Measurements from ENCODE around the gene SLC52A3.
"Not testable (repeated sequence)": the region's sequence is repeated elsewhere in the genome, so short reads cannot be mapped to it uniquely, and the experiment has no call there.

Gene SLC52A3

DNA sequence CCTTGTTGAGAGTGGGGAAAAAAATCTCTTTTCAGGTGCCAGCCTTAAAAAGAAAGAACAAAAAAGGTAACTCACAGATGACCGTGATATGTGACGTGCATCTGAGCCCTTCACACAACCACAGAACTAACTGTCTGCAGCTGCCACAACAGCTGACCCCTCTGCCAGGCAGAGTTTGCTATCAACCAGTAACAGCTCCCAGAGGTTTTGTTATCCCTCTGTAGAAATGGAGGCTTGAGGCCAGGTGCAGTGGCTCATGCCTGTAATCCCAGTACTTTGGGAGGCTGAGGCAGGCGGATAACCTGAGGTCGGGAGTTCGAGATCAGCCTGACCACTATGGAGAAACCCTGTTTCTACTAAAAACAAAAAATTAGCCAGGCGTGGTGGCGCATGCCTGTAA is 42.8 kb downstream of the SLC52A3 start:
- peaks cover 6% of the 10 kb centered on the region; the same call in 1 of the 2 replicates for H3K27me3 ChIP-seq (replicated peaks; ENCODE audit: insufficient read depth, low read length)
- H3K9me2 ChIP-seq (replicated peaks; ENCODE audit: insufficient read depth, low read length): no peaks in the 10 kb centered on the region

DNA sequence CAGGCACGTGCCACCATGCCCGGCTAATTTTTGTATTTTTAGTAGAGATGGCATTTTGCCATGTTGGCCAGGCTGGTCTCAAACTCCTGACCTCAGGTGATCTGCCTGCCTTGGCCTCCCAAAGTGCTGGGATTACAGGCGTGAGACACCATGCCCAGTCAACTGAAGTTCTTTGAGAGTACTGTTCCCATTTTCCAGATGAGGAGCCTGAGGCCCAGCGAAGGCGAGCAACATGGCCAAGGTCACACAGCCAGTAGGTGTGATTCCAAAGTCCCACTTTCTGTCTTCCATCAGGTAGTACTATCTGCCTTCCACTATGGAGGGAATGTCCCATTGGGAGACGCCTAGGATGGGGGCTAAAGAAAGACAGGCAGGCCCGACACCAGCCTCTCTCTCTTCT is 43.5 kb downstream of the SLC52A3 start:
- not testable (repeated sequence) for H2AFZ ChIP-seq (ENCODE audit: low read length); H3K36me3 ChIP-seq (replicated peaks; ENCODE audit: insufficient read depth, low read length); H3K4me2 ChIP-seq (ENCODE audit: low read depth, low read length); H3K9me3 ChIP-seq (replicated peaks; ENCODE audit: insufficient read depth, low read length); H4K20me1 ChIP-seq (ENCODE audit: insufficient read depth, low read length); H3K79me2 ChIP-seq (ENCODE audit: low read length); H3K9ac ChIP-seq (ENCODE audit: low read length); H3K4me3 ChIP-seq (ENCODE audit: low read length); DNase-seq; H3K4me1 ChIP-seq (ENCODE audit: low read length); H3K27me3 ChIP-seq (replicated peaks; ENCODE audit: insufficient read depth, low read length); H3K27ac ChIP-seq (ENCODE audit: low read length); H3F3A ChIP-seq (ENCODE audit: insufficient read depth, low read length); H3K9me2 ChIP-seq (replicated peaks; ENCODE audit: insufficient read depth, low read length)

More for the DNA sequence above, 42.8 kb downstream of the SLC52A3 start:
- Histone ChIP-seq H3K9ac (ENCODE audit: low read length) (no peak overlapping the region), H3K9me3 (replicated peaks; ENCODE audit: insufficient read depth, low read length) (no peaks in the 10 kb centered on the region), H3K4me2 (ENCODE audit: low read depth, low read length) (no peak overlapping the region), H3F3A (ENCODE audit: insufficient read depth, low read length) (no peaks in the 10 kb centered on the region), H2AFZ (ENCODE audit: low read length) (no peak overlapping the region), H3K4me1 (ENCODE audit: low read length) (no peaks in the 10 kb centered on the region), H3K79me2 (ENCODE audit: low read length) (no peaks in the 10 kb centered on the region), H3K27ac (ENCODE audit: low read length) (no peak overlapping the region), H3K36me3 (replicated peaks; ENCODE audit: insufficient read depth, low read length) (no peaks in the 10 kb centered on the region), H3K4me3 (ENCODE audit: low read length) (no peak overlapping the region), H4K20me1 (ENCODE audit: insufficient read depth, low read length) (no peaks in the 10 kb centered on the region)
- DNase-seq: no peak
- TF ChIP-seq EZH2phosphoT487 (IDR thresholded peaks at IDR 0.05; ENCODE audit: low read length): no peak
- TF ChIP-seq, protein P1, sequence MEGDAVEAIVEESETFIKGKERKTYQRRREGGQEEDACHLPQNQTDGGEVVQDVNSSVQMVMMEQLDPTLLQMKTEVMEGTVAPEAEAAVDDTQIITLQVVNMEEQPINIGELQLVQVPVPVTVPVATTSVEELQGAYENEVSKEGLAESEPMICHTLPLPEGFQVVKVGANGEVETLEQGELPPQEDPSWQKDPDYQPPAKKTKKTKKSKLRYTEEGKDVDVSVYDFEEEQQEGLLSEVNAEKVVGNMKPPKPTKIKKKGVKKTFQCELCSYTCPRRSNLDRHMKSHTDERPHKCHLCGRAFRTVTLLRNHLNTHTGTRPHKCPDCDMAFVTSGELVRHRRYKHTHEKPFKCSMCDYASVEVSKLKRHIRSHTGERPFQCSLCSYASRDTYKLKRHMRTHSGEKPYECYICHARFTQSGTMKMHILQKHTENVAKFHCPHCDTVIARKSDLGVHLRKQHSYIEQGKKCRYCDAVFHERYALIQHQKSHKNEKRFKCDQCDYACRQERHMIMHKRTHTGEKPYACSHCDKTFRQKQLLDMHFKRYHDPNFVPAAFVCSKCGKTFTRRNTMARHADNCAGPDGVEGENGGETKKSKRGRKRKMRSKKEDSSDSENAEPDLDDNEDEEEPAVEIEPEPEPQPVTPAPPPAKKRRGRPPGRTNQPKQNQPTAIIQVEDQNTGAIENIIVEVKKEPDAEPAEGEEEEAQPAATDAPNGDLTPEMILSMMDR (IDR thresholded peaks at IDR 0.05; ENCODE audit: low read length): no peak
- TF ChIP-seq EZH2 (optimal IDR thresholded peaks at IDR 0.05; ENCODE audit: low read depth, low read length): no peak

DNA sequence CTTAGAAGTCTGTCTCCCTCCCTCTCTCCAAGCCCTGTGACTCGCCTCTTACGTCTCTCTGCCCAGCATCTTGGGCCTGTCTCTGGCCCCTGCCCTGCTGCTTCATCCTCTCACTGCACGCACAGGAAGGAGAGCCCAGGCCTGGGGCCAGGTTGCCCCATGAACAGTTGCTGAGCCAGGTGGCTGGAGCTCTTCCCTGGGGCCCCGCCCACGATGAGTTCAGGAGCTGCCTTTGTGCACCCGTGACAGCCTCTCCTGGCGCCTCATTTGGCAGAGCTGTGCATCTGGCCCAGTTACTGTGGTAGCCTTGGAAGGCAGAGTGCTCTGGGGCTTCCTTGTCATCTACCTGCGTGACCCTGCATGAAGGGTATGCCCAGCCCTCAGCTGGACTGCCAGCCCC is 44.5 kb downstream of the SLC52A3 start:
- Histone ChIP-seq H2AFZ (ENCODE audit: low read length) (no peak overlapping the region), H3K4me2 (ENCODE audit: low read depth, low read length) (no peak overlapping the region), H3K9me2 (replicated peaks; ENCODE audit: insufficient read depth, low read length) (no peaks in the 10 kb centered on the region), H4K20me1 (ENCODE audit: insufficient read depth, low read length) (no peaks in the 10 kb centered on the region), H3K79me2 (ENCODE audit: low read length) (no peaks in the 10 kb centered on the region), H3K4me3 (ENCODE audit: low read length) (no peak overlapping the region), H3K27ac (ENCODE audit: low read length) (no peak overlapping the region), H3K4me1 (ENCODE audit: low read length) (no peaks in the 10 kb centered on the region), H3K27me3 (replicated peaks; ENCODE audit: insufficient read depth, low read length) (peaks cover 6% of the 10 kb centered on the region; the same call in 1 of the 2 replicates), H3K36me3 (replicated peaks; ENCODE audit: insufficient read depth, low read length) (no peaks in the 10 kb centered on the region), H3K9me3 (replicated peaks; ENCODE audit: insufficient read depth, low read length) (no peaks in the 10 kb centered on the region), H3K9ac (ENCODE audit: low read length) (no peak overlapping the region), H3F3A (ENCODE audit: insufficient read depth, low read length) (no peaks in the 10 kb centered on the region)
- DNase-seq: no peak
- TF ChIP-seq EZH2 (optimal IDR thresholded peaks at IDR 0.05; ENCODE audit: low read depth, low read length): no peak
- TF ChIP-seq, protein P1 (IDR thresholded peaks at IDR 0.05; ENCODE audit: low read length): no peak
- TF ChIP-seq EZH2phosphoT487 (IDR thresholded peaks at IDR 0.05; ENCODE audit: low read length): no peak

DNA sequence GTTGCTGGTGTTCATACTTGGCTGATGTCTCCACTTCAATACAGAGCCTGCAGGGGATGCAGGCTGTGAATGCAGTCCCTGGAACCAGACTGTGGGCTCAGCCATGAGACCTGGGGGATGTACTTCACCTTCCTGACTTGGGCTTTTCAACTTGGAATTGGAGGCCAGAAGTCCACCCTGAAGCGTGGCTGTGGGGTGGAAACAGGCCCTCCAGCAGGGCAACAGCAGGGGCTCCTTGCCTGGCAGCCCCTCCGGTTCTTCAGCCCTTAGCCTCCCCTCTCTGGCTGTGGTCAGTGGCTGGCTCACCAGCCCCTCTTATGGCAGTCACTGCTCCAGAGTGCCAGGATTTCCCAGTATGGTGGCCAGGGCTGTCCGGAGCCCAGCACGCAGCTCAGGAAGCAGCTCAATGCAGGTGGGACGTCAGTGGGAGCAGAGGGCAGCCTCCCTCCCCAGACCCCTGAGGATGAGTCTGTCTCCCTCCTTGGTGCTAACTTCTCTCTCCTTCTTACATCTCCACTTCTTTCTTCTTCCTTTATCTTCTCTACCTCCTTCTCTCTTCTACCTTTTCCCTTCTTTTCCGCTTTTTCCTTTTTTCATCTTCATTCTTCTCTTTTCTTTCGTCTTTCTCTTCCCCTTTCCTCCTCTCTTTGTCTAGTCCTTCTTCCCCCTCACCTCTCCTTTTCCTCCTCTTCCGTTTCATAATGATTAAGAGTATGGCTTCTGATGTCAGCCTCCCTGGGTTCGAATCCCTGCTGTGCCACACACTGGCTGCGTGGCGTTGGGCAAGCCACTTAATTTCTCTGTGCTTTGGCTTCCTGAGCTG is 45.3 kb downstream of the SLC52A3 start:
- no peaks in the 10 kb centered on the region for H3K36me3 ChIP-seq (replicated peaks; ENCODE audit: insufficient read depth, low read length)
- no peak overlapping the region for H3K9ac ChIP-seq (ENCODE audit: low read length)
- H3K27ac ChIP-seq (ENCODE audit: low read length): no peak overlapping the region
- no peaks in the 10 kb centered on the region for H3K9me3 ChIP-seq (replicated peaks; ENCODE audit: insufficient read depth, low read length)
- no peaks in the 10 kb centered on the region for H4K20me1 ChIP-seq (ENCODE audit: insufficient read depth, low read length)
- H3K4me2 ChIP-seq (ENCODE audit: low read depth, low read length): no peak overlapping the region
- H3K4me3 ChIP-seq (ENCODE audit: low read length): no peak overlapping the region
- H3F3A ChIP-seq (ENCODE audit: insufficient read depth, low read length): no peaks in the 10 kb centered on the region
- H3K4me1 ChIP-seq (ENCODE audit: low read length): no peaks in the 10 kb centered on the region
- H3K9me2 ChIP-seq (replicated peaks; ENCODE audit: insufficient read depth, low read length): no peaks in the 10 kb centered on the region
- TF ChIP-seq EZH2 (optimal IDR thresholded peaks at IDR 0.05; ENCODE audit: low read depth, low read length) (no peak), EZH2phosphoT487 (IDR thresholded peaks at IDR 0.05; ENCODE audit: low read length) (no peak)
- TF ChIP-seq, protein P1 (IDR thresholded peaks at IDR 0.05; ENCODE audit: low read length): no peak
- H3K27me3 ChIP-seq (replicated peaks; ENCODE audit: insufficient read depth, low read length): peaks cover 11% of the 10 kb centered on the region; the same call in 1 of the 2 replicates
- H2AFZ ChIP-seq (ENCODE audit: low read length): no peak overlapping the region
- H3K79me2 ChIP-seq (ENCODE audit: low read length): no peaks in the 10 kb centered on the region
- no peak for DNase-seq
